HG03103 (cell line): Measurements from ENCODE around the gene PTPRG.

Source experiments
- ATAC-seq: cut with Tn5 transposase; IDR thresholded peaks from one replicate; pipeline ENCODE4 v1.9.1; 2021; ENCODE audit warnings: low read depth; ENCODE audit not compliant: unreplicated experiment

PTPRG gene

GRCh38 chr3:62343755-62344154, 782.4 kb downstream of the PTPRG start:
- ATAC-seq = no peak
